GM23338 (cell line): Measurements from ENCODE around the gene F13A1. TPM values are rescaled to one million over a fixed set of nuclear protein-coding genes. Genes with fewer than 3 reads are reported as not detected.

Experiments used
- ATAC-seq: fragments of 200-7000 bp; cut with Tn5 transposase; 3 replicates; pipeline ENCODE4 v1.9.1; 2020
- DNase-seq: peaks from one replicate; pipeline ENCODE4 v3.0.0-alpha.2; 2015; ENCODE audit warnings: low spot score
- H2AFZ ChIP-seq: fragments of 200-600 bp; sonication (generic); 2 replicates; pipeline ENCODE4 v1.8.0; 2016; ENCODE audit warnings: antibody characterized with exemption, mild to moderate bottlenecking, moderate library complexity
- H3F3A ChIP-seq: fragments of 200-600 bp; sonication (generic); replicated peaks from 2 replicates; pipeline ENCODE4 v1.8.0; 2017; ENCODE audit warnings: antibody characterized with exemption, mixed run types, low read depth
- H3K27ac ChIP-seq: fragments of 200-600 bp; sonication (generic); 2 replicates; pipeline ENCODE4 v1.6.1; 2016; ENCODE audit warnings: low read depth
- H3K27me3 ChIP-seq: fragments of 200-600 bp; sonication (generic); 2 replicates; pipeline ENCODE4 v1.8.0; 2016; ENCODE audit warnings: mild to moderate bottlenecking, mixed run types, moderate library complexity; ENCODE audit not compliant: insufficient read depth
- H3K36me3 ChIP-seq: fragments of 200-600 bp; sonication (generic); 2 replicates; pipeline ENCODE4 v1.8.0; 2016; ENCODE audit warnings: mild to moderate bottlenecking; ENCODE audit not compliant: insufficient read depth
- H3K4me1 ChIP-seq: fragments of 200-600 bp; sonication (generic); 2 replicates; pipeline ENCODE4 v1.8.0; 2016; ENCODE audit warnings: mild to moderate bottlenecking, moderate library complexity; ENCODE audit not compliant: insufficient read depth
- H3K4me2 ChIP-seq: fragments of 200-600 bp; sonication (generic); 2 replicates; pipeline ENCODE4 v1.7.1; 2017; ENCODE audit warnings: mixed run types
- H3K4me3 ChIP-seq: fragments of 200-600 bp; sonication (generic); 2 replicates; pipeline ENCODE4 v1.6.1; 2016; ENCODE audit warnings: mixed run types
- H3K79me2 ChIP-seq: fragments of 200-600 bp; sonication (generic); replicated peaks from 2 replicates; pipeline ENCODE4 v1.8.0; 2017; ENCODE audit warnings: mild to moderate bottlenecking; ENCODE audit not compliant: insufficient read depth
- H3K9me2 ChIP-seq: fragments of 200-600 bp; sonication (generic); 2 replicates; pipeline ENCODE4 v1.8.0; 2017; ENCODE audit not compliant: insufficient read depth
- H4K20me1 ChIP-seq: fragments of 200-600 bp; sonication (generic); replicated peaks from 2 replicates; pipeline ENCODE4 v1.8.0; 2017; ENCODE audit warnings: mild to moderate bottlenecking; ENCODE audit not compliant: insufficient read depth
- H3K27ac Mint-ChIP-seq: 2 replicates; pipeline ENCODE4 v1.8.0; 2020; ENCODE audit warnings: inconsistent platforms, mild to moderate bottlenecking, moderate library complexity, mixed read lengths
- H3K27me3 Mint-ChIP-seq: 3 replicates; pipeline ENCODE4 v1.8.0; 2022; ENCODE audit warnings: low read depth, mild to moderate bottlenecking, moderate library complexity, mixed read lengths, inconsistent platforms; ENCODE audit not compliant: insufficient read depth, poor library complexity
- H3K36me3 Mint-ChIP-seq: 3 replicates; pipeline ENCODE4 v1.8.0; 2021; ENCODE audit warnings: low read depth, mild to moderate bottlenecking, inconsistent platforms, moderate library complexity, mixed read lengths
- H3K4me1 Mint-ChIP-seq: 3 replicates; pipeline ENCODE4 v1.8.0; 2020; ENCODE audit warnings: mild to moderate bottlenecking, inconsistent platforms, mixed read lengths
- H3K4me3 Mint-ChIP-seq: 3 replicates; pipeline ENCODE4 v1.8.0; 2021; ENCODE audit warnings: moderate library complexity, mild to moderate bottlenecking, inconsistent platforms, mixed read lengths
- H3K9me3 Mint-ChIP-seq: 3 replicates; pipeline ENCODE4 v1.8.0; 2020; ENCODE audit warnings: moderate library complexity, mild to moderate bottlenecking, inconsistent platforms, mixed read lengths
- CREB1 ChIP-seq: fragments of 250-450 bp; sonication (Bioruptor Pico); IDR thresholded peaks from 2 replicates; pipeline ENCODE4 v1.5.0; 2020; ENCODE audit warnings: low read depth, mild to moderate bottlenecking, moderate library complexity
- EZH2 ChIP-seq: fragments of 200-600 bp; sonication (generic); IDR thresholded peaks from one replicate; pipeline ENCODE4 v1.8.0; 2017; ENCODE audit warnings: antibody characterized with exemption, mild to moderate bottlenecking, low read depth; ENCODE audit not compliant: unreplicated experiment
- REST ChIP-seq: IDR thresholded peaks from one replicate; pipeline ENCODE4 v1.6.1; 2018; ENCODE audit warnings: antibody characterized with exemption; ENCODE audit not compliant: unreplicated experiment
- ZNF114 ChIP-seq: fragments of 250-450 bp; sonication (Bioruptor Pico); IDR thresholded peaks from 2 replicates; pipeline ENCODE4 v1.5.0; 2020; ENCODE audit warnings: mild to moderate bottlenecking, moderate library complexity
- ZNF331 ChIP-seq: fragments of 250-450 bp; sonication (Bioruptor Pico); IDR thresholded peaks from 2 replicates; pipeline ENCODE4 v1.5.0; 2020; ENCODE audit warnings: low read depth, mild to moderate bottlenecking, moderate library complexity
- polyA plus RNA-seq: library from polyadenylated mRNA; unstranded; fragments of >200 nt; fragmentation: Nextera tagmentation; extraction: Ambion mirVana; gene quantifications from 2 replicates; pipeline ENCODE4 v1.2.1, GENCODE V29; 2016
- total RNA-seq: library from RNA; depleted of rRNA; stranded (reverse); fragments of >200 nt; shearing (Covaris generic); gene quantifications from 2 replicates; pipeline ENCODE4 v1.2.3, GENCODE V29; 2014
- TF ChIP-seq, protein P1 (sequence below): IDR thresholded peaks from 2 replicates; pipeline ENCODE4 v1.6.1; 2016; ENCODE audit warnings: antibody characterized with exemption
- TF ChIP-seq, protein P2 (sequence below): fragments of 250-450 bp; sonication (Bioruptor Pico); IDR thresholded peaks from 2 replicates; pipeline ENCODE4 v1.5.0; 2020; ENCODE audit warnings: mild to moderate bottlenecking, moderate library complexity

F13A1 gene
- total and polyA plus RNA-seq, 2 experiments from 2014 or later: 0.31 to 0.32 TPM

DNA sequence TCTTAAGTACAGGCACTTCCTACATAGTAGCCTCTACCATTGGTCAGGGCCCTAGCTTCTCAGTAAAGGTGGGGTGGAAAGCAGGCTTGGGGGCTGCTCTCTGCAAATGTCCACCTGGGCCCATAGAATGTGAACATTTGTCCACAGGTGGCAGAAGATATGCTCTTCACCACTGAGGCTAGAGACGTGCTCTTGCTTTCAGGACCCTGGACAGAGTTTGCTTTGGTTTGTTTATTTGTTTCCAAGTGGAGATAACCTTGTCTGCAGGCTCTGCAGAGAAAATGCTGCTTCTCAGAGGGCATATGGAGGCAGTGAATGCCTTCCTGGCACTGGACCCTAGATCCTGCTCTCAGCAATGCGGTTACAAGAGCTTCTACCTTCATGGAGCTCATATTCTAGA lies 129.0 kb downstream of the F13A1 start:
- H3K27ac ChIP-seq: no peak overlapping the region
- no peaks in the 10 kb centered on the region for H3F3A ChIP-seq
- no peak overlapping the region for H2AFZ ChIP-seq
- H3K4me3 ChIP-seq: no peak overlapping the region
- H4K20me1 ChIP-seq: no peaks in the 10 kb centered on the region
- no peaks in the 10 kb centered on the region for H3K27me3 Mint-ChIP-seq
- DNase-seq (peak; percentile 68), ATAC-seq (peak; percentile 67)
- TF ChIP-seq REST (peak; percentile 85), CREB1 (CRISPR knock-in tag) (no peak)
- peaks cover 4% of the 10 kb centered on the region; the same call in 1 of the 2 replicates for H3K9me2 ChIP-seq
- no peaks in the 10 kb centered on the region for H3K27me3 ChIP-seq
- H3K4me1 ChIP-seq: no peaks in the 10 kb centered on the region
- H3K4me1 Mint-ChIP-seq: peaks cover 8% of the 10 kb centered on the region
- H3K4me2 ChIP-seq: no peak overlapping the region
- no peak overlapping the region for H3K4me3 Mint-ChIP-seq
- H3K36me3 Mint-ChIP-seq: peaks cover 5% of the 10 kb centered on the region; the same call in 2 of the 3 replicates
- H3K9me3 Mint-ChIP-seq: peaks cover 15% of the 10 kb centered on the region; the same call in 2 of the 3 replicates
- H3K79me2 ChIP-seq: no peaks in the 10 kb centered on the region
- no peaks in the 10 kb centered on the region for H3K36me3 ChIP-seq
- no peak overlapping the region for H3K27ac Mint-ChIP-seq

DNA sequence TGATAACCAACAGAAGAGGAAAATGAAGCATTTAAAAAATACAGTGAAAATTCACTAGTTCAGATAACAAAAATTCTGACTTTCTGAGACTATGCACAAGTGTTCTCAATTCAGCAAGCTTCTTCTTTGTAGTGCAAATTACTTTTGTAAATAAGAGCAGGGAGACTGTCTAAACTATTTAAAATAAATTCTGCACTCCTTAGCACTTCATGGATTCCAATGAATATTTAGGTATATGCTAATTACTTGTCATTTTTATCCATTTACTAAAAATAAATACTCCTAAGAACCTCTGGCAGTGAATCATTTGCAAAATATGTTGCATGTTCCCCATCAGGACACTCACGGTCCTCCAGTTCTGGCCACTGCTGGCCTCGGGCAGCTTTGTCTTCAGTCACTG lies 139.8 kb downstream of the F13A1 start:
- DNase-seq (no peak), ATAC-seq (no peak)
- no peak overlapping the region for H3K4me3 ChIP-seq
- no peaks in the 10 kb centered on the region for H3K9me2 ChIP-seq
- no peak overlapping the region for H3K4me2 ChIP-seq
- Mint-ChIP-seq H3K9me3 (no peaks in the 10 kb centered on the region), H3K27me3 (no peaks in the 10 kb centered on the region), H3K4me1 (peaks cover 6% of the 10 kb centered on the region; the same call in 2 of the 3 replicates), H3K4me3 (no peak overlapping the region), H3K36me3 (no peaks in the 10 kb centered on the region), H3K27ac (no peak overlapping the region)
- no peaks in the 10 kb centered on the region for H3K27me3 ChIP-seq
- H3K4me1 ChIP-seq: no peaks in the 10 kb centered on the region
- H3K27ac ChIP-seq: no peak overlapping the region
- H3K79me2 ChIP-seq: no peaks in the 10 kb centered on the region
- H3K36me3 ChIP-seq: no peaks in the 10 kb centered on the region
- no peaks in the 10 kb centered on the region for H3F3A ChIP-seq
- no peaks in the 10 kb centered on the region for H4K20me1 ChIP-seq
- H2AFZ ChIP-seq: no peak overlapping the region
- TF ChIP-seq, protein P1, sequence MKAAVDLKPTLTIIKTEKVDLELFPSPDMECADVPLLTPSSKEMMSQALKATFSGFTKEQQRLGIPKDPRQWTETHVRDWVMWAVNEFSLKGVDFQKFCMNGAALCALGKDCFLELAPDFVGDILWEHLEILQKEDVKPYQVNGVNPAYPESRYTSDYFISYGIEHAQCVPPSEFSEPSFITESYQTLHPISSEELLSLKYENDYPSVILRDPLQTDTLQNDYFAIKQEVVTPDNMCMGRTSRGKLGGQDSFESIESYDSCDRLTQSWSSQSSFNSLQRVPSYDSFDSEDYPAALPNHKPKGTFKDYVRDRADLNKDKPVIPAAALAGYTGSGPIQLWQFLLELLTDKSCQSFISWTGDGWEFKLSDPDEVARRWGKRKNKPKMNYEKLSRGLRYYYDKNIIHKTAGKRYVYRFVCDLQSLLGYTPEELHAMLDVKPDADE: no peak
- TF ChIP-seq ZNF331 (no peak), ZNF114 (no peak), REST (no peak), EZH2 (no peak)
- TF ChIP-seq, protein P2, sequence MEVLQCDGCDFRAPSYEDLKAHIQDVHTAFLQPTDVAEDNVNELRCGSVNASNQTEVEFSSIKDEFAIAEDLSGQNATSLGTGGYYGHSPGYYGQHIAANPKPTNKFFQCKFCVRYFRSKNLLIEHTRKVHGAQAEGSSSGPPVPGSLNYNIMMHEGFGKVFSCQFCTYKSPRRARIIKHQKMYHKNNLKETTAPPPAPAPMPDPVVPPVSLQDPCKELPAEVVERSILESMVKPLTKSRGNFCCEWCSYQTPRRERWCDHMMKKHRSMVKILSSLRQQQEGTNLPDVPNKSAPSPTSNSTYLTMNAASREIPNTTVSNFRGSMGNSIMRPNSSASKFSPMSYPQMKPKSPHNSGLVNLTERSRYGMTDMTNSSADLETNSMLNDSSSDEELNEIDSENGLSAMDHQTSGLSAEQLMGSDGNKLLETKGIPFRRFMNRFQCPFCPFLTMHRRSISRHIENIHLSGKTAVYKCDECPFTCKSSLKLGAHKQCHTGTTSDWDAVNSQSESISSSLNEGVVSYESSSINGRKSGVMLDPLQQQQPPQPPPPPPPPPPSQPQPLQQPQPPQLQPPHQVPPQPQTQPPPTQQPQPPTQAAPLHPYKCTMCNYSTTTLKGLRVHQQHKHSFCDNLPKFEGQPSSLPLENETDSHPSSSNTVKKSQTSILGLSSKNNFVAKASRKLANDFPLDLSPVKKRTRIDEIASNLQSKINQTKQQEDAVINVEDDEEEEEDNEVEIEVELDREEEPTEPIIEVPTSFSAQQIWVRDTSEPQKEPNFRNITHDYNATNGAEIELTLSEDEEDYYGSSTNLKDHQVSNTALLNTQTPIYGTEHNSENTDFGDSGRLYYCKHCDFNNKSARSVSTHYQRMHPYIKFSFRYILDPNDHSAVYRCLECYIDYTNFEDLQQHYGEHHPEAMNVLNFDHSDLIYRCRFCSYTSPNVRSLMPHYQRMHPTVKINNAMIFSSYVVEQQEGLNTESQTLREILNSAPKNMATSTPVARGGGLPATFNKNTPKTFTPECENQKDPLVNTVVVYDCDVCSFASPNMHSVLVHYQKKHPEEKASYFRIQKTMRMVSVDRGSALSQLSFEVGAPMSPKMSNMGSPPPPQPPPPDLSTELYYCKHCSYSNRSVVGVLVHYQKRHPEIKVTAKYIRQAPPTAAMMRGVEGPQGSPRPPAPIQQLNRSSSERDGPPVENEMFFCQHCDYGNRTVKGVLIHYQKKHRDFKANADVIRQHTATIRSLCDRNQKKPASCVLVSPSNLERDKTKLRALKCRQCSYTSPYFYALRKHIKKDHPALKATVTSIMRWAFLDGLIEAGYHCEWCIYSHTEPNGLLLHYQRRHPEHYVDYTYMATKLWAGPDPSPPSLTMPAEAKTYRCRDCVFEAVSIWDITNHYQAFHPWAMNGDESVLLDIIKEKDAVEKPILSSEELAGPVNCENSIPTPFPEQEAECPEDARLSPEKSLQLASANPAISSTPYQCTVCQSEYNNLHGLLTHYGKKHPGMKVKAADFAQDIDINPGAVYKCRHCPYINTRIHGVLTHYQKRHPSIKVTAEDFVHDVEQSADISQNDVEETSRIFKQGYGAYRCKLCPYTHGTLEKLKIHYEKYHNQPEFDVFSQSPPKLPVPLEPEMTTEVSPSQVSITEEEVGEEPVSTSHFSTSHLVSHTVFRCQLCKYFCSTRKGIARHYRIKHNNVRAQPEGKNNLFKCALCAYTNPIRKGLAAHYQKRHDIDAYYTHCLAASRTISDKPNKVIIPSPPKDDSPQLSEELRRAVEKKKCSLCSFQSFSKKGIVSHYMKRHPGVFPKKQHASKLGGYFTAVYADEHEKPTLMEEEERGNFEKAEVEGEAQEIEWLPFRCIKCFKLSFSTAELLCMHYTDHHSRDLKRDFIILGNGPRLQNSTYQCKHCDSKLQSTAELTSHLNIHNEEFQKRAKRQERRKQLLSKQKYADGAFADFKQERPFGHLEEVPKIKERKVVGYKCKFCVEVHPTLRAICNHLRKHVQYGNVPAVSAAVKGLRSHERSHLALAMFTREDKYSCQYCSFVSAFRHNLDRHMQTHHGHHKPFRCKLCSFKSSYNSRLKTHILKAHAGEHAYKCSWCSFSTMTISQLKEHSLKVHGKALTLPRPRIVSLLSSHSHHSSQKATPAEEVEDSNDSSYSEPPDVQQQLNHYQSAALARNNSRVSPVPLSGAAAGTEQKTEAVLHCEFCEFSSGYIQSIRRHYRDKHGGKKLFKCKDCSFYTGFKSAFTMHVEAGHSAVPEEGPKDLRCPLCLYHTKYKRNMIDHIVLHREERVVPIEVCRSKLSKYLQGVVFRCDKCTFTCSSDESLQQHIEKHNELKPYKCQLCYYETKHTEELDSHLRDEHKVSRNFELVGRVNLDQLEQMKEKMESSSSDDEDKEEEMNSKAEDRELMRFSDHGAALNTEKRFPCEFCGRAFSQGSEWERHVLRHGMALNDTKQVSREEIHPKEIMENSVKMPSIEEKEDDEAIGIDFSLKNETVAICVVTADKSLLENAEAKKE (CRISPR knock-in tag): no peak
